ENCODE data around the gene SPACA6. TPM values are rescaled to one million over a fixed set of nuclear protein-coding genes. Genes with fewer than 3 reads are reported as not detected.
"Not testable (repeated sequence)": the region's sequence is repeated elsewhere in the genome, so short reads cannot be mapped to it uniquely, and the experiment has no call there.

The SPACA6 gene
- total RNA-seq (100 to 1,000 TPM in 1 of 5 donors, 1 to 10 TPM in 4; 1.2 to 151 (median 3.9) TPM), polyA plus RNA-seq (10 to 100 TPM; 11.2 to 26.7 (median 19.8) TPM)
- long read RNA-seq, donor 1, result 0 reads
- long read RNA-seq, donor 2, partial matches to known transcripts, result 0 of 1 reads
- long read RNA-seq, donor 2, other reads (novel, unspliced or antisense), result 0 of 1 reads
- long read RNA-seq, donor 3, result 0 reads
- long read RNA-seq, donor 4, result 0 reads
- long read RNA-seq, donor 5, partial matches to known transcripts, result 0 of 1 reads
- long read RNA-seq, donor 5, other reads (novel, unspliced or antisense), result 0 of 1 reads
- long read RNA-seq, donor 6, partial matches to known transcripts, result 0 of 1 reads
- long read RNA-seq, donor 6, other reads (novel, unspliced or antisense), result 0 of 1 reads
- long read RNA-seq, donor 7, result 0 reads
- long read RNA-seq, donor 8, result 0 reads
- long read RNA-seq, donor 9, result 0 reads
- long read RNA-seq, donor 10, result 0 reads

- Histone ChIP-seq H3K36me3 (peaks cover 17 to 55% (median 52%) of the 10 kb centered on the region in 4 donors), H3K27me3 (peaks cover 0 to 21% (median 0%) of the 10 kb centered on the region in 3 donors), H3K4me3 (peak within 1 kb of the TSS; percentile 89 to 98 (median 93)), H3K9me3 (no peaks in the 10 kb centered on the region), H3K4me1 (peaks cover 22 to 45% (median 34%) of the 10 kb centered on the region in 4 donors), H3K27ac (peak within 1 kb of the TSS in 4 of 5 donors; percentile 94 to 99 (median 98))
- WGBS, 5 donors, result 81 to 88% (median 85%) methylated on average over 5 to 8 of the region's 8 CpGs
- no peak for DNase-seq
- TF ChIP-seq POLR2A (IDR thresholded peaks at IDR 0.05), result no peak
- no peak for TF ChIP-seq CTCF (IDR thresholded peaks at IDR 0.05)
- no peak for TF ChIP-seq POLR2AphosphoS5 (IDR thresholded peaks at IDR 0.05)
- no peak for TF ChIP-seq EP300 (IDR thresholded peaks at IDR 0.05)
- intact Hi-C loops (cut with DNase I; ENCODE audit: low total_unique reads), result no loop called here
These were observed at the start of gene SPACA6 for GRCh38 chr19:51693260-51693659. TSS of gene SPACA6 (plus strand) at chr19:51693330. CDS start at chr19:51693527, 197 bp downstream.

GRCh38 chr19:51644636-51645271, 48.4 kb upstream of the SPACA6 start:
- intact Hi-C loops (cut with DNase I; ENCODE audit: low total_unique reads), result no loop called here
- peak overlapping the region in 1 of 5 donors; percentile 25 for H3K27ac ChIP-seq
- no peaks in the 10 kb centered on the region for H3K9me3 ChIP-seq
- TF ChIP-seq POLR2A (IDR thresholded peaks at IDR 0.05), result no peak
- TF ChIP-seq EP300 (IDR thresholded peaks at IDR 0.05), result no peak
- no peak for TF ChIP-seq CTCF (IDR thresholded peaks at IDR 0.05)
- TF ChIP-seq POLR2AphosphoS5 (IDR thresholded peaks at IDR 0.05), result no peak
- H3K4me1 ChIP-seq, result peaks cover 0 to 6% (median 0%) of the 10 kb centered on the region in 4 donors
- H3K4me3 ChIP-seq, result peak overlapping the region in 2 of 4 donors; percentile 14 to 33
- H3K36me3 ChIP-seq, result peaks cover 0 to 3% (median 0%) of the 10 kb centered on the region in 4 donors
- H3K27me3 ChIP-seq, result peaks cover 0 to 38% (median 0%) of the 10 kb centered on the region in 3 donors
- no peak for DNase-seq
- 38 to 53% (median 47%) methylated on average over 10 to 11 of the region's 11 CpGs for WGBS, 5 donors

- Histone ChIP-seq H3K27ac (peak within 1 kb of the TSS in 1 of 5 donors; percentile 25), H3K4me3 (peak within 1 kb of the TSS in 2 of 4 donors; percentile 14 to 33), H3K27me3 (peaks cover 0 to 43% (median 0%) of the 10 kb centered on the region in 3 donors)
- intact Hi-C loops (cut with DNase I; ENCODE audit: low total_unique reads); H3K36me3 ChIP-seq; DNase-seq; H3K4me1 ChIP-seq; H3K9me3 ChIP-seq: not testable (repeated sequence)
- 21 to 60% (median 30%) methylated on average over 2 to 7 of the region's 10 CpGs for WGBS, 5 donors
These were observed 46.4 kb upstream of the SPACA6 start, which contains the start of gene SIGLEC14 for GRCh38 chr19:51646730-51647129. TSS of gene SIGLEC14 (minus strand) at chr19:51646825. CDS start at chr19:51646759, 66 bp downstream.

GRCh38 chr19:51647318-51647717, 45.8 kb upstream of the SPACA6 start:
- WGBS, 5 donors, result 89 to 92% (median 90%) methylated on average over 6 of the region's 6 CpGs
- intact Hi-C loops (cut with DNase I; ENCODE audit: low total_unique reads), result no loop called here
- TF ChIP-seq EP300 (IDR thresholded peaks at IDR 0.05), result no peak
- no peak for TF ChIP-seq POLR2AphosphoS5 (IDR thresholded peaks at IDR 0.05)
- TF ChIP-seq CTCF (IDR thresholded peaks at IDR 0.05), result no peak
- no peak for TF ChIP-seq POLR2A (IDR thresholded peaks at IDR 0.05)

More at GRCh38 chr19:51647318-51647717, 45.8 kb upstream of the SPACA6 start:
- Histone ChIP-seq H3K9me3 (no peaks in the 10 kb centered on the region), H3K4me1 (peaks cover 0 to 6% (median 0%) of the 10 kb centered on the region in 4 donors), H3K36me3 (peaks cover 0 to 3% (median 0%) of the 10 kb centered on the region in 4 donors), H3K27ac (no peak overlapping the region), H3K4me3 (no peak overlapping the region), H3K27me3 (peaks cover 0 to 49% (median 0%) of the 10 kb centered on the region in 3 donors)
- DNase-seq, result no peak

Data from stomach (tissue), 19 donors.